Activated CD4-positive, alpha-beta T cell treated with anti-CD3 and anti-CD28 coated beads, Interleukin-10, Interleukin-2, amounts not matched to agents 100 ng/mL and 50 ng/mL, durations not matched to agents 16 hours and 8 hours (primary cell): ENCODE results near the gene CASP7.
"Not testable (repeated sequence)": the region's sequence is repeated elsewhere in the genome, so short reads cannot be mapped to it uniquely, and the experiment has no call there.

Experiments
- DNase-seq: peaks from one replicate; pipeline ENCODE4 v3.0.0-alpha.2; 2020

CASP7 gene

DNA sequence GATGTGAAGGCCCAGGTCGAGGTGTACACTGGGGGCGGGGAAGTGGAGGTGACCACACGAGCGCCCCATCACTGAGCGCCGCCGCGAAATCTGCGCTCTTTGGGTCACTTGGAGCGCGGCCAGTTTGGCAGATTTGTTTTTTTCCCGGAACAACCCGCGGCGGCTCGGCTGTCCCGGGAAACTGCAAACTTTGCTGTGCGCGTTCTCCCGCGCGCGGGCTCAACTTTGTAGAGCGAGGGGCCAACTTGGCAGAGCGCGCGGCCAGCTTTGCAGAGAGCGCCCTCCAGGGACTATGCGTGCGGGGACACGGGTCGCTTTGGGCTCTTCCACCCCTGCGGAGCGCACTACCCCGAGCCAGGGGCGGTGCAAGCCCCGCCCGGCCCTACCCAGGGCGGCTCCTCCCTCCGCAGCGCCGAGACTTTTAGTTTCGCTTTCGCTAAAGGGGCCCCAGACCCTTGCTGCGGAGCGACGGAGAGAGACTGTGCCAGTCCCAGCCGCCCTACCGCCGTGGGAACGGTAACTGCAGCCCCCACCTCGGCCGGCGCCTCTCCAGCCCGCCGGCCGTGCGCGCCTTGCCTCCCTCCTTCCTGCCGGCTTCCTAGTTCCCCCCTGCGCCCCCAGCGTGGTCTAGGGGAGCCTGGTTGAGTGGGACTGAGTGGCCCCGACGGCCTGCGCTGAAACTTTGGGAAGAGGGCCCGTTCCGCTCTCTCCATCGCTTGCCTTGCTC is at the start of gene CASP7:
CASP7 (plus strand) TSS at position 450 of the 727 bp plus-strand sequence. CDS start 17,582 bp downstream, outside the sequence.
- peak; percentile 85 for DNase-seq

DNA sequence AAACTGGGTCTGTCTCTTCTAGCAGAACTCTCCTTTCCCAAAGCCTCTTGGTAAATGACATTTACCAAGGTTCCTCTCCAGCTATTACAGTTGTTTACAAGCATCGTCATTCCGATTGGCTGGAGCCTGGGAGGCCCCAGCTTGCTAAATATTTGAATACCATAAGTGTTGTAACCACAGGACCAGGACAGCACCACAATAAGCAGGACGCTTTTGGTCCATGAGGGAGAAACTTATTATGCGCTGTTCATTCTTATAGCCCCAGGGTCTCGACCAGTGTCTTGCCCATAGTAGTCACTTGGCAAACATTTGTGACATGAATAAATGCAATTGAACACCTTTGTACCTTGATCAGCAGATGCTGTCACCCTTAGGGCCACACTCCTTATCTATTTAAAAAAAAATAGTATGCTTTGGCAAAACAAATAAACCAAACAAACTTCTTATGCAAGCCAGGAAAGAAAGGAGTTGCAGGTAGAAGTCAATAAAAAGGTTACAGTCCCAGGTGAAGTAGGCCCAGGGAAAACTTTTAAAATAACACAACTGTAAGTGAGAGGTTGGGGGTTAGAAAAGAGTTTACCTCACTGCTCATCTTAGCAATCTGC is 48.7 kb upstream of the CASP7 start:
- DNase-seq = no peak

DNA sequence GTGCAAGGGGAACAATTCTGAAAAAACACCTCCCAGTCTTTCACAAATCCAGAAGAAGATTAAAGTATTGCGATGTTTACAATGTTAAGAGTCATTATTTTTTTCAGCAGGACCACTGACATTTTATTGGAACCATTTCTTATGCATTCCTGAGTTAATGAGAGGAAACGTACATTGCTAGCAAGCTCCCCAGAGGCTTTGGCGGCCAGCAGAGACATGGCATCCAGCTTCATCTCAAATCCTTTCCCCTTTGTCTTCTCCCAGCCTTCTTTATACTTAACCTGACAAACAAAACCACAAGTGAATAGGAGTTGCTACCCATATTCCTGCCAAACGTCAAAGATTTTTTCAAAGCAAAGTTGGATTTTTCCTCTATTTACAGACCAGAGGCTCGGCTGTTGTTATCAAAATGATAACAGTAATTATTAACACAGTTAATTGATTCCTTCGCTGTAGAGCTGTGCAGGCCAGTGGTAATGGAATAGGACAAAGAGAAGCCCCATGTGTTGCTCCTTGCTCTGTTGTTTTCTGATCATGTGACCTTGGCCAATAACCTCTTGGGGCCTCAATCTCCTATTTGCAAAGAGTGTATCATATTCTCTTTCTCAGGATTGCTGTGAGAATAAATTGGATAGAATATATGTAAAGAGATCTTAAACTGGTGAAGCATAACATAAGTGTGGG is 47.9 kb upstream of the CASP7 start:
- no peak for DNase-seq

DNA sequence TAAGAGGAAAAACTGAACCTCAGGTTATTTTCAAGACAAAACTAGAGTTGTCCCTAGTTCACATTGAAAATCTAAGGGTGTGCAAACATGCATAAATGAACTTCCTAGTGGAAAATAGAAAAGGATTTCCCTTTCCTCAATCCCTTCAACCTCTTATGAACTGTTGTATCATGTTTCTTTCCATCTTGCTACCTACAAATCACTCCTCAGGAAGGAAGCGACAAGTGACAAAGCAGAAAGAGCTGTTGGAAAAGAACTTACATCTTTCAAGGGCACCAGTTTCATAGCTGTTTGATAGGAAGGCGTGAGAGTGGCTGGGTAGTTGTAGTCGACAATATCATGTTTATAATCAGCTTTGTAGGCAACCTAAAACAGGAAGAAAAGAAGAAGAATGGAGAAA is 39.7 kb upstream of the CASP7 start:
- DNase-seq = no peak

DNA sequence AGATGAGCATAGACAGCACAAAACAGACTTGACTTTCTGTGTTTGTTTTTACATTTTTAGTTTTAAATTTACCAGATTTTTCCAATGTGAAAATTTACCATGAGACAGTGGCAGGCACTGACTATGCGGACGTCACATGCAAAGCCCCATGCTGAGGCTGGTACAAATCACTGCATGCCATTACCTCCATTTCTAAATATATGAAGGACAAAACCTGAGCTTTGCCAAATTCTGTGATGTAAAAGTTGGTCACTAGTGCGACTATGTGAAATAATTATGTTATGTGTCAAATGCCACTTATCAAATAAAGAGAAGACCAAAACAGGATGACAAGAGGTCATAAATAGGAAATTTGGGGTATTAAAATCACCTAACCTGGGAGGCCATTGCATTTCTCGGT is 38.0 kb upstream of the CASP7 start:
- no peak for DNase-seq

DNA sequence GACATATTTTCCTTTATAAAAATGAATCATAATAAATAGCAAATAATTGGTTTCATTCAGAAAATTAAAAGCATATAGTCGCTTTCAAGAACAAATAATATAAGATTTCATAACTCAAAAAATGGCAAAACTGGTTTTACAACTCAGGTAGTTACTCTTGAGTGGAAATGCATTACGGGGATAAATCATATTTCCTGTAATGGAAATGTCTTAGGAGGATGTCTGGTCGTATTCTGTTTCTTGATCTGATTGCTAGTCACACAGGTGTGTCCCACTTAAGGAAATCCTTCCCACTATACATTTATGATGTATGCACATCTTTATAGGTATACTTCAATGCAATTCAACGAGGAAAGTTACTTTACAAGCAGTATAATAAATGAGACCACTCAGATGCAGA is 36.5 kb upstream of the CASP7 start:
- DNase-seq = no peak

DNA sequence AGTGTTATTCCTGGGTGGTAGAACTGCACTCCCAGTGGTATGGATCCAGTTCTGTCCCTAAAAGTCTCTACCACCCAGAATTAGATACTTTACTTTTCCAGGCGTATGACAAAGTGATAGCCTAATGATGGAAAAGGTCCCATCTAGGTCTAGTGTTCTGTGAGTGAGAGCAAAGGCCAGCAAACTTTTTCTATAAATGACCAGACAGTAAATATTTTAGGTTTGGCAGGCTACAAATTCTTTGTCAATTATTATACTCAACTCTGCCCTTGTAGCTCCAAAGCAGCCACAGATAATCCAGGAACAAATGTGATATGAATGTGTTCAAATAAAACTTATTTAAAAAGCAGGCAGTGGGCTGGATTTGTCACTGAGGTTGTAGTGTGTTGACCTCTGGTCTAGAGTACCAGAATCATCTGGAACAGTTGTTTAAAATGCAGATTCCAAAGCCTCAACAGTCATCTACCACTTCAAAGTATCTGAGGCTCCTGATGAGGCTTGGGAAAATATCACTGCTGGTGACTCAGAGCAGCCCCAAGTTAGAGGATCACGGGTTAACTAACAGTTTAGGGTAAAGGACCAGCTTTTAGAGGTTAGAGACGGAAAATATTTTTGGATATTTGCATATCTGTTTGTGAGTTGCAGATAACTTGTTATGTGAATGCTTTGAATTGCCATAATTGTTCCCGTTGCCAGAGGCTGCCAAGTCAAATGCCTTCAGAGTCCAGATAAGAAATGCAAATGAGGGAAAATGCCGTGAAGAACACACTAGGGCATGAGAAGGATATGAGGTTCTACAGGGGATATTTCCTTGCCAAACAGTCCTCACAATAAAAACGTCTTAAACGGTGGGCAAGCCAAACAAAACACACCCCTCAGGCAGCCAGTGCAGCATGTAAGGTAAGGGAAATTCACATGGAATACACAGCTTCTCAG is 35.3 kb upstream of the CASP7 start:
- DNase-seq = no peak

DNA sequence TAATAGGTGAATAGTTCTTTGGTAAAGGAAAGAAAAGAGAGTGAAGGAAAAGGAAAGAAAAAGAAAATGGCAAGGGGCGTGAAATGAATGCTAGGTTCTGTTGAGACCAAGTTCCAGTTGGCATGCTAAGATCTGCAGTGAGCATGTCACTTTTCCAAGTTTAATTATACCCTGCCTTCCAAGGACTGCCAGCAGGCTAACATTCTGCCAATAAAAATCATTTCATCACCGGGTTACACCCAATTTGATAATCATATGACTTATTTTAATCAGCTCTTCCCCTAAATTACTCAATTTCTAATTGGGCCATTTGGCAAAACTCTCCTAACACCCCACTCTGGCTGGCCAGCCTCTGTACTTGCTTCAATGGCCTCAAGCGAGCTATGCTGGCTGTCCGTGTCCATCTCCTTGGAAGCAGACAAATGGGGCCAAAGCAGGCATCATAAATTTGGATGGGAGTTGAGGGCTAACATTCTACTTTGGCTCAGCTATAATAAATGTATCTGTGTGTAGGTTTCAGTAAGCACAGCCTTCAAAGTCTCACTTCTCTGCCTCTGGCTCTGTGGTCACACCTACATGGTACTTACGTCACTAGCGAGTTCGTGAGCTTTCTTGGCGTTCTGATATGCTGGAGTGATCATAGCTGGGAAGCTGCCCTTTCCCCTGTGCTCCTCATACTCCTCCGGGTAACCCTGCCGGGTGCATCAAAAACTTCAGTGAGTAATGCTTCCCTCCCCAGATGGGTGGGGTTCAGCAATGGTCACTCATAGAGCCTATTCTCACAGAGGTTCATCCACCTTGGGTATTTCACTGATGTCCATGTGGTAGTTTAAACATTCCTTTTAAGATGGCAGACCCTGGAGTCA is 33.1 kb upstream of the CASP7 start:
- no peak for DNase-seq

DNA sequence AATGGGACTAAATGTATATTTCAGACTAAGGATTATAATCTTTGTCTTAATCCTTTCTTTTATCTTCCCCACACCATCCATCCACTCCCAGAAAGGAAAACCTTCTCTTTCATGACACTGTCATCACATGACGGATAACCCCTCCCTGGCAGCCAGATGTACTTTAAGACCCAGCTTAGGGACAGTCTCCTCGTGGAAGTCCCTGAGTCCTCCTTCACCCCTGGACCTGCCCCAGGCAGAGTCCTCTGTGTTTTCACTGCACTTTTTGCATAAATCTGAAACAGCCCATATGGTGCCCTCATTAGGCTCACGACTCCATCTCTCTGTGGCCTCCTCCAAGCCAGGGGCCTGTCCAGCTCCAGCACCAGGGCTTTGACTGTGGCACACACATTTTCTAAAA is 31.9 kb upstream of the CASP7 start:
- DNase-seq = no peak

DNA sequence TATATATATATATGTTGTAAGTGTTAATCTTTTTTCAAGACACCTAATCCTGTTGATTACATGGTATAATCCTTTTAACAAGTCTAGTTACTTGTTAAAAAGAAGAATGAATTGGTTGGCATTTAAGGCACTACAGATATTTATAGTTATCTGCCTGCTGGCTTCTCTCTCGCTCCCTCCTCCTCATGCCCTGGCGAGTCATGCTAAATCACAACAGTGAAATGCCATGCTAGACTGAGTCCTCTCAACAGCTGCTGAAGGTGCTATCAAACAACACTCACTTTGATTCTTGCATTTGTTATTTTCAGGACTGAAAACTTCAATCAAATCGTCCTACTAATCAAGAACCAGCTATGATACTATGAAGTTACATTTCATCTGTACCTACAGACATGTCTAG is 31.2 kb upstream of the CASP7 start:
- no peak for DNase-seq

DNA sequence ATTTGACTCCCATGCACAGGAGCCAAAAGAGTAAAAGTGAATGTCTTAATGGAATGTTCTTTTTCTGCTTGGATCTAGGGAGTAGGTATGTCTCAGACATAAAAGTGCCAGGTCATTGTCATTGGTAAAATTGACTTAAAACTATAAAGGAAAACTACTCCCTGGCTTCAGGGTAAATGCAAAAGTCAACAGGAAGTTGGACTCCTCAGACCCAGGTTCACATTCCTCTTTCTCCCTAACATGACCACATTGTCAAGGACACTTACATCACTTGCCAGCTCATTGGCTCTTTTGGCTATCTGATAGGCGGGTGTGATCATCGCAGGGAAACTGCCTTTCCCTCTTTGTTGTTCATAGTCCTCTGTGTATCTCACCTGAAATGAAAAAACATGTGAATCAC is 29.5 kb upstream of the CASP7 start:
- DNase-seq = no peak

DNA sequence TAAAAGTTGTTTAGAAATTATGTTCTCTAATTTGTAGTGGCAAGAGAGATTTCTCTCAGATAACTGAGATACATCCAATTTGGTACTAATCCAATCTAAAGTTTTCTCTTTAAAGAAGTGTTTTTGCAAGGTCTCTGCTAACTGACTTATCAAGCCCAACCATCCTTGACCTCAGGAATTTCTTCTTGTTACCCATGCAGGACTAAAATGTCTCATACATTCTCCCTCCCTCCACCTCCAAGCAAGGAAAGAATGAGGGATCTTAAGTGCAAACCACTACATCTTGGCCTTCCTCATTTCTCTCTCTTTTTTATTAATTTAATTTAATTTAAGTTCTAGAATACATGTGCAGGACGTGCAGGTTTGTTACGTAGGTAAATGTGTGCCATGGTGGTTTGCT is 28.7 kb upstream of the CASP7 start:
- DNase-seq = no peak

DNA sequence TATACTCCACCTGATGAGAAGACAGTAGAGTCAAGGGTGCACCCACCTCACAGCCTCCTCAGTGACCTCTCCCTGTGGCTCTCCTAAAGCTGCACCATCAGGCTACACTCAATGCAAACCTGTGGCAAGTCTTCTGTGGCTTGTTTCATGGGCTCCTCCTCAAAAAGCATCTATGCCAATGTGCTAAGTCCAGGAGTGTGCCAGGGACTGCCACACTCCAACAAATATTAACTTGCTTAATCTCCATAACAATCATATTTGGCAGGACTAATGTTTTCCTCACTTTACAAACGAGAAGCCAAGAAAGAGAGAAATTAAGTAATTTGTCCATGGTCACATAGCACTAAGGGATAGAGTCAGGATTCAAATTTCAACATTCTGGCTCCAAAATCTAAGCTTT is 27.8 kb upstream of the CASP7 start:
- no peak for DNase-seq

DNA sequence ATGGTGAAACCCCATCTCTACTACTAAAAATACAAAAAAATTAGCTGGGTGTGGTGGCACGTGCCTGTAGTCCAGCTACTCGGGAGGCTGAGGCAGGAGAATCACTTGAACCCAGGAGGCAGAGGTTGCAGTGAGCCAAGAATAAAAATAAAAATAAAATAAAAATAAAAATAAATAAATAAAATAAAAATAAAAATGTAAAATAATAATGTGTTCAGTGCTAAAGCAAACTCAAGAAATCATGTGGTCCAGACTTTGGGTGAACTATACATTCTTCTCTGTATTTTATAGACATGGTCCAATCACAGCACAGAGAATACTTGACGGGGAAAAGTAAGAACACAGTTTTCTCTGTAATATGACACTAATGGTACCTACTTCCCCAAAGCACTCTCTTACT is 27.3 kb upstream of the CASP7 start:
- not testable (repeated sequence) for DNase-seq

DNA sequence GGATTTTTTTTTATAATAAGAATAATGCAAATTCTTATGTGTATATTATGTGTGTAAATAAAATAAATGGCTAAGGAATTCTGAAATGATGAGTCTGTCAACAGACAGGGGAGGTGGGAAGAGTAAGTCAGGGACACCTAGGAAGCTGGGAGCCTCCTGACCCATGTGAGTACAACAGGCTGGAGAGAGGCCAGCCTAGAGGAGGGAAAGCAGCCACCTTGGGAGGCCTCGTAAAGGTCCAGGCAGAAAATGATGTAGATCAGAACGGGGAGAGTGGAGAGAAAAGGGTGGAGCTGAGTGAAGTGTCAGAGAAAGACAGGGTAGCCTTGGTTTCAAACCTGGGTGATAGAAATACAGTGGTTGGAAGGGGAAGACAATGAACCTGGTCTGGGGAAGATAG is 22.8 kb upstream of the CASP7 start:
- DNase-seq = no peak

DNA sequence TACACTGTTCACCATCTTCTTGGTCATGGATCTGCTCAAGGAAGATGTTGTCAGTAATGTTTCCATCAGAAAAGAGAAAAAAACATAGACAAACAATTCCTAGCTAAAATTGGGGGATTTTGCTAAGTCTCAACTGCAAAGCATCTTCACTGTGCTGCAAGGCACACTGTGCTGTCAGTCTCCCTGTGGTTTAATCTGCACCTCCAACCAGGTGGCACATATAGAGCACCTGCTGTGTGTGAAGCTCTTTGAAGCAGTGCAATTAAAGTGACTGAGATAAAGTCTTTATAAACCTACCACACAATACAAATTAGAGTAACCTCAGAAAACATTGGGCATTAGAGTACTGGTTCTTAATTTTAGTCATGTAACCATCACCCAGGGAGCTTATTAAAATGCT is 22.2 kb upstream of the CASP7 start:
- no peak for DNase-seq

DNA sequence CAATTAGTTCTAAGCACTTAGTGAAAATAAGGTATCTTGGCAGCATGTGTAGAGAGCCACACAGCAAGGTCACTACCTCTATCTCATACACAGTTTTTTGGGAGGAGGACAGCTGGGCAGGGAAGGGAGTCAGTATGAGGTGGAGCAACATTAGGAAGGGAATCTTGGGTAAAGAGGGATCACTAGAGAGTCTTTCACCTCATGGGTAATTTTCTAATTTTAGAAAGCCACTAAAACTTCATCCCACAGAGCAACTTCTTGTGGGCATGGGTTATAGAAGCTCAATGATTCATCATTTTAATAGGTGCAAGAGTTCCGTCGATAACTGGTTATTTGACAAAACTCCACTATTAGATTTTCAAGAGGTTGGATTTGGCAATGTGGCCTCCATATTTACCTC is 18.4 kb upstream of the CASP7 start:
- no peak for DNase-seq

DNA sequence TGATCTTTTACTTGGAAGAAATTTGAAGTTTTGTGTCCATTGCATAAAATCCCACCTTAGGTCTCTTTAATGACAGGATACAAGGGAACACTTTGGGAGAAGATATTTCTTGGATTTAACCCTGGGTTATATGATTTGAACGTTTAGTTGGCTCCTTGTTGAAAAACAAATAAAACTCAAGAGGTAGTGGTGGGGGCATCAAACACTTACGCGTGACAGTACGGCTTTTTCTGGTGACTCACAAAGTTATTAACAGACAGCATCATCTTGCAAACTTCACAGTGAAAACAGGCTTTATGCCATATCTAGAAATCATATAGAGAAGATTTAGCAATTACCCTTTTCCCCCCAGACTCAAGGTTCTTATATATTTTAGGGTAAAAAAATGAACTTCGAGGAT is 16.6 kb upstream of the CASP7 start:
- DNase-seq = no peak

DNA sequence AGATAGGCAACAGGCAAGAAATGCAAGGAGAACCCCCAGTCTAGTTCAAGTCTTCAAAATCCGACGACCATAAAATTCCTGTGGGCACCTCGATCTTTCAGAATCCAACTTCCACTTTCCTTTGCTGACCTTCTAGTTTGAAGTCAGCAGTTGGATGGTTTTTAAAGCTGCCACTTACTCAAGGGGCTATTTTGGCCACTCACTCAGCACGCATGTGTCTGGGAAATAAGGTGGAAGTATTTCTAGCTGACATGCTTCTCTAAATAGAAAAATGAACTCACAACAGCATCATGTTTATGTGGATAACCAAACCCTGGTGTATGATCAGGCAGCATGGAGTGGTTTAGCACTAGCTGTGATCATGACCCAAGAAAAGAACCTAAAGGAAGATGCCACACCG is 15.8 kb upstream of the CASP7 start, which contains the start of gene NRAP:
NRAP (minus strand) TSS at position 134 of the 400 bp plus-strand sequence. CDS start 159 bp downstream, outside the sequence.
- no peak for DNase-seq

DNA sequence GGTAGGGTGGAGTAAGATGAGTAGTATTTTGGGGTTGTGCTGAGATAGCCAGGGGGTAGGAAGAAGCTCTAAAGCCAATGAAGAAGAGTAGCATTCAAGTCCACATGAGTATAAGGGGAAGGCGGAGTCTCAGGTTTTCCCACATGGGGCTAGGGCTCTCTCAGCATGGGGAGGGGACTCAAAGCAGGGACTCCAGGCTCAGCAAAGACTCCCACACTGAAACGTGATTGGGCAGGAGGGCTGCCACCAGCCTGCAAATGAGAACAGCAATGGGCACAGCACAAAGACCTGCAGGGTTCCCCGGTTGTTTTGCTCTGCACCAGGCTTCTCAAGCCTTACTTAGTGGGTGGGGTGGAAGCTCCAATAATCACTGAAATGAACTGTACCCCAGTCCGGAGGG is 14.4 kb upstream of the CASP7 start:
- DNase-seq = no peak

DNA sequence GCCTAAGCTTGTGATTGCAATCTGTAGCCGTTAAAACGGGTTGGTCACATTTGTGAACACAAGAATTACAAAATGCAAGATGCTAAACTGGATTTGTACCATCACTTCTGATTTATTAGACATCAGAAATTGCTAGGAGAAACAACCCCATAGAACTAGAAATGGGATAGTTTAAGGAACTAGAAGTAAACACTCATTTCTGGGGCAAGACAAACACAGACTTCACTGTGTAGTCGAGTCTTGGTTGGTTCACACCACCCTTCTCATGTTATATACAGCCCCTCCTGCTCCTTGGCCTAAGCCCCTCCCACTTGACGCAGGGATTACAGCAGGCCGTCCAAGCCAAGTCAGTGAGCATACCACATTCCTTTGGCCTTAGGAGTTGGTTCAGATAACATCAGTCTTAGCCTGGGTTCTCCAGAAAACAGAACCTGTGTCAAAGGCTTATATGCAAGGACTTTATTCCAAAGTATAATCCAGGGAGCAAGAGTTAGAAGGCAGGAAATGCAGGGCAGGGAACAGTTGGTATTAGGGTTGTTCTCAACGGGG is 13.8 kb upstream of the CASP7 start:
- DNase-seq = no peak
